H1 (cell line): ENCODE results near the gene STK39.

Source experiments
- CHD2 ChIP-seq: IDR thresholded peaks from 2 replicates; pipeline ENCODE4 v1.6.1; 2012; ENCODE audit warnings: low read length, improper control_type of control experiment
- CTBP2 ChIP-seq: IDR thresholded peaks from 2 replicates; pipeline ENCODE4 v1.7.0; 2011; ENCODE audit warnings: borderline replicate concordance, mild to moderate bottlenecking, moderate library complexity, mixed read lengths, low read length; ENCODE audit not compliant: insufficient read depth, insufficient read length
- CTCF ChIP-seq, 3 experiments: IDR thresholded peaks; 1 replicate in 2 of 3; 2 replicates in 1 of 3; pipeline versions ENCODE4 v1.5.1 to v1.6.1; 2011; ENCODE audit warnings: low read length in 3 of 3, mild to moderate bottlenecking in 3 of 3, inconsistent platforms in 2 of 3, low read depth in 1 of 3, moderate library complexity in 1 of 3; ENCODE audit not compliant: insufficient read depth in 1 of 3; ENCODE audit errors: control extremely low read depth in 1 of 3
- EZH2 ChIP-seq: fragments of 200-600 bp; sonication (generic); IDR thresholded peaks from 2 replicates; pipeline ENCODE4 v1.7.1; 2012; ENCODE audit warnings: low read depth, mild to moderate bottlenecking, moderate library complexity, low read length, inconsistent platforms; ENCODE audit not compliant: severe bottlenecking
- GTF2F1 ChIP-seq: IDR thresholded peaks from 2 replicates; pipeline ENCODE4 v1.6.1; 2012; ENCODE audit warnings: low read depth, low read length, improper control_type of control experiment, borderline replicate concordance
- HDAC2 ChIP-seq, 2 experiments: fragments of 300-600 bp in 1 of 2; sonication (generic) in 1 of 2; IDR thresholded peaks; 2 replicates each; pipeline ENCODE4 v1.6.1; 2011 to 2012; ENCODE audit warnings: low read depth in 2 of 2, low read length in 2 of 2, mild to moderate bottlenecking in 2 of 2, moderate library complexity in 2 of 2, borderline replicate concordance in 1 of 2, inconsistent platforms in 1 of 2
- MAFK ChIP-seq: IDR thresholded peaks from 2 replicates; pipeline ENCODE4 v1.6.1; 2012; ENCODE audit warnings: low read depth, mild to moderate bottlenecking, improper control_type of control experiment, low read length
- MAX ChIP-seq: IDR thresholded peaks from 2 replicates; pipeline ENCODE4 v1.6.1; 2012; ENCODE audit warnings: inconsistent platforms
- POLR2A ChIP-seq, 2 experiments: IDR thresholded peaks; 1 replicate in 1 of 2; 2 replicates in 1 of 2; pipeline ENCODE4 v1.6.1; 2011; ENCODE audit warnings: low read depth in 2 of 2, low read length in 2 of 2, mild to moderate bottlenecking in 2 of 2; ENCODE audit errors: control extremely low read depth in 1 of 2
- RBBP5 ChIP-seq: IDR thresholded peaks from 2 replicates; pipeline ENCODE4 v1.7.1; 2012; ENCODE audit warnings: low read depth, mild to moderate bottlenecking, inconsistent platforms, low read length, moderate library complexity, borderline replicate concordance
- USF2 ChIP-seq: IDR thresholded peaks from 2 replicates; pipeline ENCODE4 v1.6.1; 2011; ENCODE audit warnings: low read length, improper control_type of control experiment

GRCh38 chr2:168134485-168134884 lies 112.9 kb downstream of the STK39 start:
- TF ChIP-seq EZH2, result no peak
- no peak for TF ChIP-seq CTBP2
- TF ChIP-seq CTCF (IDR thresholded peaks at IDR 0.05; ENCODE audit: control extremely low read depth in 1 of 3, insufficient read depth in 1 of 3, low read depth in 1 of 3, low read length in 3 of 3), result no peak
- no peak for TF ChIP-seq MAX
- TF ChIP-seq POLR2A (IDR thresholded peaks at IDR 0.05; ENCODE audit: control extremely low read depth in 1 of 2, low read depth in 2 of 2, low read length in 2 of 2), result no peak
- no peak for TF ChIP-seq CHD2
- no peak for TF ChIP-seq USF2
- TF ChIP-seq GTF2F1, result no peak
- TF ChIP-seq HDAC2 (IDR thresholded peaks at IDR 0.05; ENCODE audit: borderline replicate concordance in 1 of 2, low read depth in 2 of 2, low read length in 2 of 2), result no peak
- no peak for TF ChIP-seq RBBP5
- no peak for TF ChIP-seq MAFK
